ENCODE measurements around the gene PLCG1. TPM values are rescaled to one million over a fixed set of nuclear protein-coding genes. Genes with fewer than 3 reads are reported as not detected.

Gene PLCG1
- total and polyA plus RNA-seq, 5 donors from 2014 or later, result 30.4 to 540 (median 33.2) TPM

DNA sequence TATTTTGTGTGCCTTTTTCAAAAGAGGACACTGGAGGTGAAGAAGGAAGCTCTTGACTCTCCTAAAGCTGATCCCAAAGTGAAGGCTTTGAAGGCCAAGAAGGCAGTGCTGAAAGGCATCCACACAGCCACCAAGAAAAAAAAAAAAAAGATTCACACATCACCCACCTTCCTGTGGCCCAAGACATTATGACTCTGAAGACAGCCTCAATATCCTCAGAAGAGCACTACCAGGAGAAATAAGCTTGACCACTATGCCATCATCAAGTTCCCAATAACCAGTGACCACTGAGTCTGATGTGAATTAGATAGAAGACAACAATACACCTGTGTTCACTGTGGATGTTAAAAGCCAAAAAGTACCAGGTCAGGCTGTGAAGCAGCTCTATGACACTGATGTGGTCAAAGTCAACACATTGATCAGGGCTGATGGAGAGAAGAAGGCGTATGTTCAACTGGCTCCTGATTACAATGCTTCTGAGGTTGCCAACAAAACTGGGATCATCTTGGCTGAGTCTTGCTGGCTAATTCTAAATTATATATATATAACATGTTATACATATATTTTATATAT is 59.4 kb downstream of the PLCG1 start:
- peaks cover 4% of the 10 kb centered on the region for H3K27me3 Mint-ChIP-seq
- no peak overlapping the region for H3K27ac Mint-ChIP-seq
- H3K27me3 ChIP-seq (ENCODE audit: control insufficient read depth, insufficient read depth, low read length), result no peaks in the 10 kb centered on the region
- H3K4me3 ChIP-seq (ENCODE audit: low read depth, low read length), result no peak overlapping the region
- H3K9me3 ChIP-seq (ENCODE audit: control insufficient read depth in 2 of 2, low read length in 2 of 2), result peaks cover 3 to 11% of the 10 kb centered on the region in 2 experiments
- DNase-seq (no peak), ATAC-seq (ENCODE audit: low read depth in 2 of 2) (no peak)
- no peak overlapping the region for H3K4me3 Mint-ChIP-seq
- H3K4me1 ChIP-seq (ENCODE audit: control insufficient read depth, insufficient read depth, low read length, poor library complexity, severe bottlenecking), result no peaks in the 10 kb centered on the region
- peaks cover 0 to 11% (median 3%) of the 10 kb centered on the region in 7 donors for H3K9me3 Mint-ChIP-seq
- peaks cover 0 to 17% (median 2%) of the 10 kb centered on the region in 4 donors for H3K4me1 Mint-ChIP-seq
- H3K36me3 ChIP-seq (ENCODE audit: control insufficient read depth, insufficient read depth, low read length), result no peaks in the 10 kb centered on the region
- H3K27ac ChIP-seq (ENCODE audit: insufficient read depth, low read length, poor library complexity, severe bottlenecking), result no peak overlapping the region
- H3K36me3 Mint-ChIP-seq, result peaks cover 25% of the 10 kb centered on the region

GRCh38 chr20:41198443-41198842 is 61.1 kb downstream of the PLCG1 start:
- ATAC-seq (ENCODE audit: low read depth in 2 of 2) (no peak), DNase-seq (no peak)
- no peak overlapping the region for H3K27ac Mint-ChIP-seq
- no peaks in the 10 kb centered on the region for H3K27me3 ChIP-seq (ENCODE audit: control insufficient read depth, insufficient read depth, low read length)
- H3K4me1 ChIP-seq (ENCODE audit: control insufficient read depth, insufficient read depth, low read length, poor library complexity, severe bottlenecking), result no peaks in the 10 kb centered on the region
- H3K27ac ChIP-seq (ENCODE audit: insufficient read depth, low read length, poor library complexity, severe bottlenecking), result no peak overlapping the region
- H3K9me3 Mint-ChIP-seq, result peaks cover 0 to 10% (median 3%) of the 10 kb centered on the region in 7 donors
- H3K27me3 Mint-ChIP-seq, result peaks cover 4% of the 10 kb centered on the region
- no peak overlapping the region for H3K4me3 Mint-ChIP-seq
- H3K36me3 Mint-ChIP-seq, result peaks cover 34% of the 10 kb centered on the region
- no peaks in the 10 kb centered on the region for H3K36me3 ChIP-seq (ENCODE audit: control insufficient read depth, insufficient read depth, low read length)
- peaks cover 0 to 17% (median 2%) of the 10 kb centered on the region in 4 donors for H3K4me1 Mint-ChIP-seq
- H3K9me3 ChIP-seq (ENCODE audit: control insufficient read depth in 2 of 2, low read length in 2 of 2), result peaks cover 3 to 9% of the 10 kb centered on the region in 2 experiments
- H3K4me3 ChIP-seq (ENCODE audit: low read depth, low read length), result no peak overlapping the region

DNA sequence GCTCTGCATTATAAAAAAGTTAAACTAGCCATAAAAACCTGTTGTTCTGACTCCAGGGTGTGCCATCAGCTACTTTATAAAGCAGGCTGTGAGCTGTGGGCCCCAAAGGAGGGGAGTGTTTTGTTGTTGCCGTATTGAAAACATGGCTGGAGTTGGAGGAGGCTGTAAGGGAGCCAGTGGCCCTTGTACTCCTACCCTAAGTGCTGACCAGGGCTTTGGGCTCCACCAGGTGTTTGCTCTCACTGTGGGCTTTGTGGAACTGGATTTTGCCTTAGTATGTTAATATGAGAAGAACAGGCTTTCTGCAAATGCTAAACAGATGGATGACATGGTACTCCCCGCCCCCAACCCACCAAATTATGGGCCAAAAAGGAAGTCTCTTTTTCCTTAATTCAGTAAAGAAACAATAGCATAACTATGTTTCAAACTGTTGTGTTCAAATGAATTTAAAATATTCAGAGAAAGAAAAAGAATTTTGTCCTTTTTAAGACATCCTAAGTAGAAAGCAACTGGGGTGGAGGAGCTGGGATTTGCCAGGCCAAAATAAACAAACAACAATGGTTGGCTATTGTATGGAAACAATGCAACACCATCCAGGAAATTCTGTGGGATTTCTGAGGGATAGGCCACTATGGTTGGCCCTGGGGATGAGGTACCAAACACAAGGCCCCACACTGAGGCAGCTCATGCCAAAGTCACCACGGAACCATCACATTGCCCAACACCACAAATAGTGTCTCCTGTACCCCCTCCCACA is 63.3 kb downstream of the PLCG1 start:
- Mint-ChIP-seq H3K27ac (no peak overlapping the region), H3K4me3 (no peak overlapping the region), H3K9me3 (peaks cover 0 to 10% (median 3%) of the 10 kb centered on the region in 7 donors), H3K4me1 (peaks cover 0 to 5% (median 1%) of the 10 kb centered on the region in 4 donors), H3K27me3 (peaks cover 4% of the 10 kb centered on the region), H3K36me3 (peaks cover 32% of the 10 kb centered on the region)
- ATAC-seq (ENCODE audit: low read depth in 2 of 2) (no peak), DNase-seq (no peak)
- H3K4me1 ChIP-seq (ENCODE audit: control insufficient read depth, insufficient read depth, low read length, poor library complexity, severe bottlenecking), result no peaks in the 10 kb centered on the region
- peaks cover 3 to 9% of the 10 kb centered on the region in 2 experiments for H3K9me3 ChIP-seq (ENCODE audit: control insufficient read depth in 2 of 2, low read length in 2 of 2)
- no peaks in the 10 kb centered on the region for H3K36me3 ChIP-seq (ENCODE audit: control insufficient read depth, insufficient read depth, low read length)
- no peak overlapping the region for H3K4me3 ChIP-seq (ENCODE audit: low read depth, low read length)
- H3K27me3 ChIP-seq (ENCODE audit: control insufficient read depth, insufficient read depth, low read length), result no peaks in the 10 kb centered on the region
- no peak overlapping the region for H3K27ac ChIP-seq (ENCODE audit: insufficient read depth, low read length, poor library complexity, severe bottlenecking)

DNA sequence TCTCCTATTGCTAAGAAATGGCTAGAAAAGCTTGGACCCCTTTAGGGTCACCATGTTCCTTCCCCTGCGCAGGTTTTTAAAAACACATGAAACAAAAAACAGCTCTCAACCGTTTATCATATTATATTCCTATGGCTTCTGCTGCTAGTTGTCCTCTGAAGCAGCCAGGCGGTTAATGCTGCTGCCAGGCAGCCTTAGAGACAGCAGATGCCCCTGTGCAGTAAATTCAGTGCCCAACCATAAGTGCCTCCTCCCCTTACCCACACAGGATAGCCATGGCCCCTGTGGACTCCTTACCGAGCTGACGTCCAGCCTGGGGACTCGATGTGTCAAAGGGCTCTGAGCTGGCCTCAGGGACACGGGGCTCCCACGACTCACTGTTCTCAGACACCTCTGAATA is 64.4 kb downstream of the PLCG1 start:
- Mint-ChIP-seq H3K9me3 (peaks cover 0 to 10% (median 3%) of the 10 kb centered on the region in 7 donors), H3K4me3 (no peak overlapping the region), H3K27ac (no peak overlapping the region), H3K36me3 (peaks cover 32% of the 10 kb centered on the region), H3K27me3 (peaks cover 10% of the 10 kb centered on the region), H3K4me1 (peaks cover 0 to 5% (median under 1%) of the 10 kb centered on the region in 4 donors)
- no peak for ATAC-seq (ENCODE audit: low read depth in 2 of 2)
- H3K27ac ChIP-seq (ENCODE audit: insufficient read depth, low read length, poor library complexity, severe bottlenecking), result no peak overlapping the region
- no peak for DNase-seq
- H3K27me3 ChIP-seq (ENCODE audit: control insufficient read depth, insufficient read depth, low read length), result no peaks in the 10 kb centered on the region
- no peak overlapping the region for H3K4me3 ChIP-seq (ENCODE audit: low read depth, low read length)
- H3K9me3 ChIP-seq (ENCODE audit: control insufficient read depth in 2 of 2, low read length in 2 of 2), result peaks cover 3 to 9% of the 10 kb centered on the region in 2 experiments
- H3K4me1 ChIP-seq (ENCODE audit: control insufficient read depth, insufficient read depth, low read length, poor library complexity, severe bottlenecking), result no peaks in the 10 kb centered on the region
- no peaks in the 10 kb centered on the region for H3K36me3 ChIP-seq (ENCODE audit: control insufficient read depth, insufficient read depth, low read length)

GRCh38 chr20:41202426-41202825 is 65.1 kb downstream of the PLCG1 start:
- Histone ChIP-seq H3K36me3 (ENCODE audit: control insufficient read depth, insufficient read depth, low read length) (no peaks in the 10 kb centered on the region), H3K27ac (ENCODE audit: insufficient read depth, low read length, poor library complexity, severe bottlenecking) (no peak overlapping the region), H3K9me3 (ENCODE audit: control insufficient read depth in 2 of 2, low read length in 2 of 2) (peaks cover 3 to 9% of the 10 kb centered on the region in 2 experiments), H3K4me1 (ENCODE audit: control insufficient read depth, insufficient read depth, low read length, poor library complexity, severe bottlenecking) (no peaks in the 10 kb centered on the region), H3K4me3 (ENCODE audit: low read depth, low read length) (no peak overlapping the region), H3K27me3 (ENCODE audit: control insufficient read depth, insufficient read depth, low read length) (no peaks in the 10 kb centered on the region)
- Mint-ChIP-seq H3K9me3 (peaks cover 0 to 10% (median 3%) of the 10 kb centered on the region in 7 donors), H3K27me3 (peaks cover 10% of the 10 kb centered on the region), H3K27ac (peak overlapping the region in 2 of 3 donors; percentile 40 to 46), H3K4me3 (no peak overlapping the region), H3K4me1 (peaks cover 0 to 5% (median 1%) of the 10 kb centered on the region in 4 donors), H3K36me3 (peaks cover 32% of the 10 kb centered on the region)
- no peak for ATAC-seq (ENCODE audit: low read depth in 2 of 2)
- DNase-seq, result no peak

GRCh38 chr20:41203660-41204059 is 66.3 kb downstream of the PLCG1 start:
- no peak overlapping the region for H3K4me3 ChIP-seq (ENCODE audit: low read depth, low read length)
- H3K27me3 Mint-ChIP-seq, result peaks cover 10% of the 10 kb centered on the region
- ATAC-seq (ENCODE audit: low read depth in 2 of 2), result no peak
- H3K27me3 ChIP-seq (ENCODE audit: control insufficient read depth, insufficient read depth, low read length), result no peaks in the 10 kb centered on the region
- no peak for DNase-seq
- H3K9me3 Mint-ChIP-seq, result peaks cover 0 to 7% (median 3%) of the 10 kb centered on the region in 7 donors
- peaks cover 0 to 5% (median 1%) of the 10 kb centered on the region in 4 donors for H3K4me1 Mint-ChIP-seq
- H3K27ac ChIP-seq (ENCODE audit: insufficient read depth, low read length, poor library complexity, severe bottlenecking), result no peak overlapping the region
- no peak overlapping the region for H3K4me3 Mint-ChIP-seq
- H3K4me1 ChIP-seq (ENCODE audit: control insufficient read depth, insufficient read depth, low read length, poor library complexity, severe bottlenecking), result no peaks in the 10 kb centered on the region
- peaks cover 28% of the 10 kb centered on the region for H3K36me3 Mint-ChIP-seq
- H3K27ac Mint-ChIP-seq, result no peak overlapping the region
- H3K36me3 ChIP-seq (ENCODE audit: control insufficient read depth, insufficient read depth, low read length), result no peaks in the 10 kb centered on the region
- peaks cover 3 to 5% of the 10 kb centered on the region in 2 experiments for H3K9me3 ChIP-seq (ENCODE audit: control insufficient read depth in 2 of 2, low read length in 2 of 2)

- H3K36me3 Mint-ChIP-seq, result peaks cover 21% of the 10 kb centered on the region
- no peak overlapping the region for H3K4me3 Mint-ChIP-seq
- Histone ChIP-seq H3K4me1 (ENCODE audit: control insufficient read depth, insufficient read depth, low read length, poor library complexity, severe bottlenecking) (no peaks in the 10 kb centered on the region), H3K36me3 (ENCODE audit: control insufficient read depth, insufficient read depth, low read length) (no peaks in the 10 kb centered on the region), H3K4me3 (ENCODE audit: low read depth, low read length) (no peak overlapping the region), H3K27me3 (ENCODE audit: control insufficient read depth, insufficient read depth, low read length) (no peaks in the 10 kb centered on the region), H3K27ac (ENCODE audit: insufficient read depth, low read length, poor library complexity, severe bottlenecking) (no peak overlapping the region), H3K9me3 (ENCODE audit: control insufficient read depth in 2 of 2, low read length in 2 of 2) (no peaks in the 10 kb centered on the region)
- peaks cover 0 to 3% (median 0%) of the 10 kb centered on the region in 7 donors for H3K9me3 Mint-ChIP-seq
- peaks cover 5% of the 10 kb centered on the region for H3K27me3 Mint-ChIP-seq
- ATAC-seq (ENCODE audit: low read depth in 2 of 2) (no peak), DNase-seq (no peak)
- no peak overlapping the region for H3K27ac Mint-ChIP-seq
- peaks cover 0 to 5% (median 1%) of the 10 kb centered on the region in 4 donors for H3K4me1 Mint-ChIP-seq
Observed at GRCh38 chr20:41204304-41205265, 67.2 kb downstream of the PLCG1 start.
